Adrenal gland (tissue), 5 donors: ENCODE results near the gene GPR25.

ENCODE experiments used
- CTCF ChIP-seq, 6 experiments: fragments of 450-650 bp in 4 of 6; fragments of 200-600 bp in 2 of 6; sonication (generic) in 1 of 6; IDR thresholded peaks; 1 replicate in 5 of 6; 2 replicates in 1 of 6; pipeline versions ENCODE4 v1.5.1 to v1.8.0; 2016 to 2021; ENCODE audit warnings: antibody characterized with exemption in 6 of 6, mild to moderate bottlenecking in 2 of 6, moderate library complexity in 1 of 6
- POLR2A ChIP-seq, 2 donors: fragments of 450-650 bp; IDR thresholded peaks; one replicate each; pipeline ENCODE4 v1.6.1; 2017; ENCODE audit warnings: antibody characterized with exemption in 2 of 2, mild to moderate bottlenecking in 2 of 2, moderate library complexity in 1 of 2
- donor health status: DM: no; HTN: no; CAD: no.

- TF ChIP-seq POLR2A (IDR thresholded peaks at IDR 0.05) (no peak), CTCF (IDR thresholded peaks at IDR 0.05) (no peak)
Observed at GRCh38 chr1:200895443-200895789, 22.6 kb downstream of the GPR25 start.
